ENCODE measurements around the gene ACER2.

Gene ACER2

DNA sequence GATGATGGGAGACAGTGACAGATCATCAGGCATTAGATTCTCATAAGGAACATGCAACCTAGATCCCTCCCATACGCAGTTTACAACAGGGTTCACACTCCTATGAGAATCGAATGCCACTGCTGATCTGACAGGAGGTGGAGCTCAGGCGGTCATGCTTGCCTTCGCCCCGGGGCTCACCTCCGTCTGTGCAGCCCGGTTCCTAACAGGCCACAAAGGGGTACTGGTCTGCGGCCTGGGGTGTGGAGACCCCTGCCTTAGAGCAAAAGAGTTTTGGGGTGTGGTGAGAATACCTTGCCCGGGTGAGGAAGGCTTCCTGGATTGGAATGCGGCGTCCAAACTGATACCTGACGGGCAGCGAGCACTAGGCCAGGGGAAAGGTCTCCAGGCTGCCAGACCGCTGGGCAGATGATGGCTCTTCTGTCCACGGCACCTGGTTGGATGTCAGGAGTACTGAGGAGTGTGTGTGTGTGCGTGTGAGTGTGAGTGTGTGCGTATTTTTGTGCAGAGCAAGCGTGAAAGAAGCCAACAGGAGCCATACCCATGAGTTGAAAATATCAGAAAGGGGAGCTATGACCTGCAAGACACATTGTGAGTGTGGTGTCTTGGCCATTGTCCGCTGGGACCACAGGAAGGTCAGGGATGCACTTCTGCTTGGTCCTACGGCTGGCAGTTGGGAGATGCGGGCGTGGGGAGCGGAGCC, 55.4 kb downstream of the ACER2 start:
- H3K36me3 ChIP-seq (ENCODE audit: control insufficient read depth, insufficient read depth, low read length): no peaks in the 10 kb centered on the region
- no peak overlapping the region for H3K9ac ChIP-seq (ENCODE audit: low read length)
- H3K9me3 ChIP-seq (ENCODE audit: control insufficient read depth, low read length): no peaks in the 10 kb centered on the region
- H3K27me3 ChIP-seq (ENCODE audit: control insufficient read depth, insufficient read depth, low read length): no peaks in the 10 kb centered on the region
- H3K4me1 ChIP-seq (ENCODE audit: control insufficient read depth, insufficient read depth, low read length): peaks cover 6% of the 10 kb centered on the region
- no peak overlapping the region for H3K4me3 ChIP-seq (ENCODE audit: low read length)

DNA sequence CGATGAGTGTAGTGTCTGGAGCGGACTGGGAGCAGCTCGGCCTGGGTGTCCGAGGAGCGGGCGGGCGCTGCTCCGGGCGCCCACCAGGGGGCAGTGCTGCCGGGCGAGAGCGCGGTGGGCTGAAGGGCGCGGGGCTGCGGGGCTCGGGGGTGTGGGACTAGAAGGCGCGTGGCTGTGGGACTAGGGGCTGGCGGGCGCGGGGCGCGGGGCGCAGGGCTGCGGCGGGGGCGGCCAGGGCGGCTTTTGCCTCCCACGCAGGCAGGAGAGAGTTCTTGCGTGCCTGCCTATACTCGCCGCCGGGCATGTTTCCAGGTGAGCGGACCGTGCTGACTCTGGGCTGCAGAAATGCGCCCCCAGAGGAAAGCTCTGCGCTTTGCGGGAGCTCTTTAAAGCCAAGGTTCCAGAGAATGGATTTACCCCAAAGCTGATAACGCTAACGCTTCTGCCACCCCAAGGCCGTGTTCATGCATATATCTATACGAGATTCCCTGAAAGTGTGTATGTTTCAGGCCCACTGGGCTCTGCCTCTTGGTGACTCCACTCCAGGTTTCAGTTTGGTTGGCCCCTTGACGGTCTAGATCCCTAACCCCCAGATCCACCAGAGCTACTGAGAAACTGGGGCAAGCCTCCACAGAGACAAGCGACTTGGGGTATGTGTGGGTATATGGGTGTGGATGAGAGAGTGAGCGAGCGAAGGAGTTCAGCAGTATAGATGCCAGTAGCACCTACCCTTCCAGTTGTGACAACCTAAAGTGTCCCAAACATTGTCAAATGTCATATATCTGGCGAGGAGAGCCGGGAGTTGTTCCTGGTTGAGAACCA, 56.2 kb downstream of the ACER2 start:
- Histone ChIP-seq H3K36me3 (ENCODE audit: control insufficient read depth, insufficient read depth, low read length) (no peaks in the 10 kb centered on the region), H3K9ac (ENCODE audit: low read length) (no peak overlapping the region), H3K4me3 (ENCODE audit: low read length) (no peak overlapping the region), H3K9me3 (ENCODE audit: control insufficient read depth, low read length) (no peaks in the 10 kb centered on the region), H3K27me3 (ENCODE audit: control insufficient read depth, insufficient read depth, low read length) (no peaks in the 10 kb centered on the region), H3K4me1 (ENCODE audit: control insufficient read depth, insufficient read depth, low read length) (peaks cover 6% of the 10 kb centered on the region)

DNA sequence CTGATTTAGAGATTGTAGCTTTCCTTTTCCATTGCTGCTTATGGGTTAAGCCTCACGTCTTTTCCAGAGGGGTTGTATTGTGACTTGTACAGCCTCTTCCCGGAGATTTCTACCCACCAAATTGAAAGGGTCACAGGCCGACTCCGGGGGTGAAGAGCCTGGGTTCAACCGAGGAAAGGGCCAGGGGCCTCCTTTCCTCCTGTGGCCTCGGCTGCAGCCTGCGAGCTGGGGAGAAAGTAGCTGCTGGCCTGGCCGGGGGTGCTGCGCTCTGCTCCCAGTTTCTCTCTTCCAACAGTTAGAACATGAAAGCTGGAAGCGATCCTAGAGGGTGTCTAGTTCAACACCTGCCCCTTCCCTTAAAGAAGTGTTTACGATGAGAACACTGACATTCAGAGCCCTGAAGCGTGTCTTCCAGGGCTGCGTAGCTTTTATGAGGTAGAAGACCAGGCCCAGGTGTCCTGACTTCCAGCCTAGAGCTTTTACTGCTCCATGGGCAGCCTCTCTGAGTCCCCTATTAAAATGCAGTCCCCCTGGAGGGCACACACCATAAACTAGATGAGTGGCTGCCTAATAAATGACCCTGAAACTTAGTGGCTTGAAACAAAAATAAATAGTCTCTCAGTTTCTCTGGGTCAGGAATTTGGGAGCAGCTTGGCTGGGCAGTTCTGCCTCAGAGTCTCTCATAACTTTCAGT, 56.9 kb downstream of the ACER2 start:
- H3K4me1 ChIP-seq (ENCODE audit: control insufficient read depth, insufficient read depth, low read length): peaks cover 6% of the 10 kb centered on the region
- no peaks in the 10 kb centered on the region for H3K36me3 ChIP-seq (ENCODE audit: control insufficient read depth, insufficient read depth, low read length)
- H3K4me3 ChIP-seq (ENCODE audit: low read length): no peak overlapping the region
- H3K9me3 ChIP-seq (ENCODE audit: control insufficient read depth, low read length): no peaks in the 10 kb centered on the region
- H3K9ac ChIP-seq (ENCODE audit: low read length): no peak overlapping the region
- no peaks in the 10 kb centered on the region for H3K27me3 ChIP-seq (ENCODE audit: control insufficient read depth, insufficient read depth, low read length)

DNA sequence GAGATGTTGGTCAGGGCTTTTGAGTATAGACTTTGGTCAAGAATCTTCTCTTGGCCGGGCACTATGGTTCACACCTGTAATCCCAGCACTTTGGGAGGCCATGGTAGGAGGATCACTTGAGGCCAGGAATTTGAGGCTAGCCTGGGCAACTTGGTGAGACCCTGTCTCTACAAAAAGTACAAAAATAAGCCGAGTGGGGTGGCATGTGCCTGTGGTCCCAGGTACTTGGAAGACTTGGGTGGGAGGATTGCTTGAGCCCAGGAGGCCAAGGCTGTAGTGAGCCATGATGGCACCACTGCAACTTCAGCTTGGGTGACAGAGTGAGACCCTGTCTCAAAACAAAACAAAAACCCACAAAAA, 57.5 kb downstream of the ACER2 start:
- Histone ChIP-seq H3K9ac (ENCODE audit: low read length) (no peak overlapping the region), H3K4me3 (ENCODE audit: low read length) (no peak overlapping the region), H3K4me1 (ENCODE audit: control insufficient read depth, insufficient read depth, low read length) (peaks cover 6% of the 10 kb centered on the region), H3K9me3 (ENCODE audit: control insufficient read depth, low read length) (no peaks in the 10 kb centered on the region), H3K36me3 (ENCODE audit: control insufficient read depth, insufficient read depth, low read length) (no peaks in the 10 kb centered on the region), H3K27me3 (ENCODE audit: control insufficient read depth, insufficient read depth, low read length) (no peaks in the 10 kb centered on the region)

DNA sequence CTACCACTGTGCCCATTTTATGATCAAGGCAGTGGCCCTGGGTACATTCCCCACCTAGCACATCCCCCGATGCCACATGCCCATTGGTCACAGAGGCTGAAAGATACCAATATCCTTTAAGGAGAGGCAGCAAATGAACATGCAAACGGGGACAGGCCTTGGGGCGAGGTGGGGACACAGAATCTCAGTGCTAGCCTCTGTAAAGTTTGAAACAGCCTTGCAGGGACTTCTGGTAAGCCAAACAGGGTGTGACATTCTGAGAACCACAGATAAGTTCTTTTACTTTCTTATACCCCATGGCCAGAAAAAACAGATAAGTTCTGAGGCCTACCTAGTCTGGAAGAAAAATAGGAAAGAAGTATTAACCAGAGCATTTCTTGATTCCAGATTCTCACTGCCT, 60.5 kb downstream of the ACER2 start:
- H3K36me3 ChIP-seq (ENCODE audit: control insufficient read depth, insufficient read depth, low read length): no peaks in the 10 kb centered on the region
- no peak overlapping the region for H3K9ac ChIP-seq (ENCODE audit: low read length)
- H3K4me1 ChIP-seq (ENCODE audit: control insufficient read depth, insufficient read depth, low read length): peaks cover 11% of the 10 kb centered on the region
- peaks cover 6% of the 10 kb centered on the region for H3K27me3 ChIP-seq (ENCODE audit: control insufficient read depth, insufficient read depth, low read length)
- H3K9me3 ChIP-seq (ENCODE audit: control insufficient read depth, low read length): no peaks in the 10 kb centered on the region
- no peak overlapping the region for H3K4me3 ChIP-seq (ENCODE audit: low read length)

DNA sequence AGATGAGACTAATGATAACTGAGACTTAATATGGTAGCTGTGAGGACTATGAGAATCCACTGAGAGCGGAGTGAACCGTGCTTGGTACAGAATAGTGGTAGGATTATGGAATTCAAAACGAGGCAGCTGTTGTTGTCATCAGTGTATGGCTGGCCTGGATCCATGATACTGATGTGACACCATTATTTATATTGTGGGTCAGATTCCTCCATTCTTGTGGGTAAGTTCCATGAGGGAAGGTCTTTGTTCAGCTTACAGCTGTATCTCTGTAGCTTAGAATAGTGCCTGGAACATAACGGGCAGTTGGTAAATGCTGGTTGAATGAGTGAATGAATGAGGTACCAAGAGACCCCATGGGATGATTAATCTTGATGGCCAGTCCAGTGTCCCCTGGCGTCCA, 61.8 kb downstream of the ACER2 start:
- no peaks in the 10 kb centered on the region for H3K9me3 ChIP-seq (ENCODE audit: control insufficient read depth, low read length)

DNA sequence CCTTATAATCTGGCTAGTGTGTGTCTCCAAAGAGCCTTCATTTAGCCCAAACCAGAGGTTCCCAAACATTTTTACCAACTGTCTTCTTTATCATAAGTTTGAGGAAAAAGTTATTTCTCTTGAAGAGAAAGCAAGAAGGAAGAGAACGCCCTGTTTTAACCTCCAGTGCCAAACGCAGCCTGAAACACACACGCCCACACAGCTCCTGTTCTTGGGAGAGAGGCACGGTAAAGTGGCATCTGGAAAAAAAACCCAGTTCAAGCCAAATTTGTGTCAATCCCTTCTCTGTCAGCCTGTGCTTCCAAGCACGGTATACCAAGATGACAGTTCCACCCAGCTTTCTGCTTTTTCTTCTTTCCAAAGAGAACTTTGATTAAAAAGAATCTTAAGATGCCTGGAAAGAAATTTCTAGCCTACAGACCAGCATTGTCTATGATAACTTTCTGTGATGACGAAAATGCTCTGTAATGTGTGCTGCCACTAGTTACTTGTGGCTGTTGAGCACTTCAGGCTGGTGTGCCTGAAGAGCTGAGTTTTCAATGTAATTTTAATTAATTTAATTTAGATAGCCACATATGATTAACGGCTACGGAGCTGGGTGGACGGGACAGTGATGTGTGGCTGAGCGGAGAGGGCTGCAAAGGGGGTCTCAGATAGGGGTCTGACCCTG, 62.3 kb downstream of the ACER2 start:
- H3K4me3 ChIP-seq (ENCODE audit: low read length): no peak overlapping the region
- H3K36me3 ChIP-seq (ENCODE audit: control insufficient read depth, insufficient read depth, low read length): no peaks in the 10 kb centered on the region
- peaks cover 7% of the 10 kb centered on the region for H3K4me1 ChIP-seq (ENCODE audit: control insufficient read depth, insufficient read depth, low read length)
- H3K27me3 ChIP-seq (ENCODE audit: control insufficient read depth, insufficient read depth, low read length): peaks cover 6% of the 10 kb centered on the region
- H3K9ac ChIP-seq (ENCODE audit: low read length): no peak overlapping the region
- no peaks in the 10 kb centered on the region for H3K9me3 ChIP-seq (ENCODE audit: control insufficient read depth, low read length)

More for the DNA sequence above, 61.8 kb downstream of the ACER2 start:
- H3K27me3 ChIP-seq (ENCODE audit: control insufficient read depth, insufficient read depth, low read length): peaks cover 6% of the 10 kb centered on the region
- peaks cover 7% of the 10 kb centered on the region for H3K4me1 ChIP-seq (ENCODE audit: control insufficient read depth, insufficient read depth, low read length)
- H3K4me3 ChIP-seq (ENCODE audit: low read length): no peak overlapping the region
- no peak overlapping the region for H3K9ac ChIP-seq (ENCODE audit: low read length)
- no peaks in the 10 kb centered on the region for H3K36me3 ChIP-seq (ENCODE audit: control insufficient read depth, insufficient read depth, low read length)

DNA sequence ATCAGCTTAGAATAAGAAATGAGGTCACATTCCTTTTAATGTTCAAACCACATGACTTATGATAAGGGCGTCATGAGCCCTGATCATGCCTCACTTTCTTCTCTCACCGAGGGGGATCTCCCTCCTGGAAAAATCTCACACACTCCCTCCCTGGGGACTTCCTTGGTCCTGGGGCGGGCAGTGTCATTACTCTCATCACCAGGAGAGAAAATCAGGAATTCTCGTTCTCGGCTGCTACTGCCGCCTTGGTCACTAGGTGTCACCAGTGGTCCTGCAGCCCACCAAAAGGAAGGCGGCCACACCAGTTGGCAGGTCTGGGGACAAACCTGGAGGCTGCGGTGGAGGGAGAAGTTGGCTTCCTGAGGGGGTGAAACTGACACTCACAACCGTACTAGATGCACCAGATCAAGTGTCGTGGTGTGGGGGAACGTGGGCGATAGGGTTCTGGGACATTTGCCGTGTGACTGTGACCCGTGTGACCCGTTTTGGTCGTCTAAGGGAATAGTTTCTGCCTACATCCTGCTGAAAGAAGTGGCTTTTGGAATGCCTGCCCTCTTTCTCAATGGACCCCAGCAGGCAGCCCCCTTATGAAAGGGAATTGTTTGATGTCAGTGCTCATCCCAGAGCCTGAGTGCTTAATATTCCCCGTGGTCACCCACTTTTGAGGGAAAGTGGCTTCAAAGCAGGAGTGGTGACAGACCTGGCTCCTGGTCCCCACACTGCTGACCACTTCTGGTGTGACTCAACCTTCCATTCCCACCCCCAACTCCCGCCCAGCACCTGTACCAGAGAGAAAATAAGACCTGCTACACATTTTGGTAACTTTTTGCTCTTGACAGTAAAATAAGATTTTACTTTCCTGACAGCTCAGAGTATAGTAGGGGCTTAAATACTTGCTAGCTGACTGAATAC, 63.2 kb downstream of the ACER2 start:
- Histone ChIP-seq H3K4me1 (ENCODE audit: control insufficient read depth, insufficient read depth, low read length) (peaks cover 7% of the 10 kb centered on the region), H3K9ac (ENCODE audit: low read length) (peak overlapping the region; percentile 27), H3K36me3 (ENCODE audit: control insufficient read depth, insufficient read depth, low read length) (no peaks in the 10 kb centered on the region), H3K9me3 (ENCODE audit: control insufficient read depth, low read length) (no peaks in the 10 kb centered on the region), H3K27me3 (ENCODE audit: control insufficient read depth, insufficient read depth, low read length) (peaks cover 6% of the 10 kb centered on the region), H3K4me3 (ENCODE audit: low read length) (peak overlapping the region; percentile 7)

DNA sequence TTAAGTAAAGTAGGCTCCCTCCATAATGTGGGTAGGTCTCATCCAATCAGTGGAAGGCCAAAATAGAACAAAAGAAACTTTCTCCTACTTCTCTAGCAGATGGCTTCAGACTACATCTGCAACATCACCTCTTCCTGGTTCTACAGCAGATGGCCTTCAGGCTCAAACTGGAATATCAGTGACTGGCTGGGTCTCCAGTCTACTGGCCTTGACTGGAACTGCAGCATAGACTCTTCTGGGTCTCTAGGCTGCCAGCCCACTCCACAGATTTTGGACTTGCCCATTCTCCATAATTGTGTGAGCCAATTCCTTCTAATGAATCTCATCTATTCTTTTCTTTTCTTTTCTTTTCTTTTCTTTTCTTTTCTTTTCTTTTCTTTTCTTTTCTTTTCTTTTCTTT, 64.8 kb downstream of the ACER2 start:
- Histone ChIP-seq H3K36me3 (ENCODE audit: control insufficient read depth, insufficient read depth, low read length) (no peaks in the 10 kb centered on the region), H3K9me3 (ENCODE audit: control insufficient read depth, low read length) (no peaks in the 10 kb centered on the region), H3K9ac (ENCODE audit: low read length) (no peak overlapping the region), H3K27me3 (ENCODE audit: control insufficient read depth, insufficient read depth, low read length) (peaks cover 6% of the 10 kb centered on the region), H3K4me3 (ENCODE audit: low read length) (no peak overlapping the region), H3K4me1 (ENCODE audit: control insufficient read depth, insufficient read depth, low read length) (peaks cover 7% of the 10 kb centered on the region)

DNA sequence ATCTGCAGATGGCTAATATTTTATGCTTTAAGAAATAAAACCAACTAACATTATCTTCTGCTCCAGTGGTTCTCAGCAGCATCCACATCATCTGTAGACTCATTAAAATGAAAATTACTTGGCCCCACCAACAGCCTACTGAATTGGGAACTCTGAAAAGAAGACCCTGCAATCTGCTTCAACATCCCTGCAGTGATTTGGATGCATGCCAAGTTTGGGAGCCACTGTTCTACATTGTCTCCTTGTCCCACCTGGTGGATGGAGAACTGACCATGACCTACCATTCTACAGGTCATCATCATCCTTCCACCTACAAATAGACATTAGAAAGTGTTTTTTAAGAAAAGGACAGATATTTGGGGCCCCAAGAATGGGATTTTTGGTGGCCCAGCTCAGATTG, 71.1 kb downstream of the ACER2 start:
- H3K27me3 ChIP-seq (ENCODE audit: control insufficient read depth, insufficient read depth, low read length): no peaks in the 10 kb centered on the region
- no peak overlapping the region for H3K9ac ChIP-seq (ENCODE audit: low read length)
- H3K36me3 ChIP-seq (ENCODE audit: control insufficient read depth, insufficient read depth, low read length): no peaks in the 10 kb centered on the region
- H3K4me3 ChIP-seq (ENCODE audit: low read length): no peak overlapping the region
- no peaks in the 10 kb centered on the region for H3K4me1 ChIP-seq (ENCODE audit: control insufficient read depth, insufficient read depth, low read length)
- no peaks in the 10 kb centered on the region for H3K9me3 ChIP-seq (ENCODE audit: control insufficient read depth, low read length)

DNA sequence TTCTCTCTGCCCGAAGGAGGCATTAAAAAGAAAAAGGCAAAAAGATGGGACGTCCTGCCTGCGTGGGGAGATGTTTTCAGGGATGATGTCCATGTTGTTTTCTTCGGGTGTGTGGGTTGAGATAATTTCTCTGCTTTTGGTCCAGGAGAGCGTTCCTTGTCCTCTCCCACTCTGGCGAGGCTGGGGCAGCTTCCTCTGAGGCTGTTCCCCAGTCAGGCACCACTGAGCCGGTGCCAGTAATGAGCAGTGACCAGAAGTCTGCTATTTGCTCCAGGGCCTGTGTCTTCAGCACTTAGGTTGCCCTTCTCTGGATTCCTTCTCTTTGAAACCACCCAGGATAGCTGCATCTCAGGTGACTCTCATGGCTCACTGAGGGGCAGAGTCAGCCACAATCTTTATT, 71.5 kb downstream of the ACER2 start:
- H3K27me3 ChIP-seq (ENCODE audit: control insufficient read depth, insufficient read depth, low read length): no peaks in the 10 kb centered on the region
- H3K9ac ChIP-seq (ENCODE audit: low read length): no peak overlapping the region
- H3K4me3 ChIP-seq (ENCODE audit: low read length): no peak overlapping the region
- no peaks in the 10 kb centered on the region for H3K36me3 ChIP-seq (ENCODE audit: control insufficient read depth, insufficient read depth, low read length)
- no peaks in the 10 kb centered on the region for H3K9me3 ChIP-seq (ENCODE audit: control insufficient read depth, low read length)
- H3K4me1 ChIP-seq (ENCODE audit: control insufficient read depth, insufficient read depth, low read length): no peaks in the 10 kb centered on the region

Data from mucosa of stomach (tissue), 1 donor.